ELR (cell line): ENCODE data around the gene MMP17.

Experiments used
- DNase-seq: peaks from one replicate; pipeline ENCODE4 v3.0.0-alpha.2; 2015; ENCODE audit warnings: low read depth

Gene MMP17

GRCh38 chr12:131850856-131851559 lies 22.8 kb downstream of the MMP17 start:
- DNase-seq, result peak; percentile 50

- no peak for DNase-seq
These were observed 23.8 kb downstream of the MMP17 start for GRCh38 chr12:131851741-131852550.

DNA sequence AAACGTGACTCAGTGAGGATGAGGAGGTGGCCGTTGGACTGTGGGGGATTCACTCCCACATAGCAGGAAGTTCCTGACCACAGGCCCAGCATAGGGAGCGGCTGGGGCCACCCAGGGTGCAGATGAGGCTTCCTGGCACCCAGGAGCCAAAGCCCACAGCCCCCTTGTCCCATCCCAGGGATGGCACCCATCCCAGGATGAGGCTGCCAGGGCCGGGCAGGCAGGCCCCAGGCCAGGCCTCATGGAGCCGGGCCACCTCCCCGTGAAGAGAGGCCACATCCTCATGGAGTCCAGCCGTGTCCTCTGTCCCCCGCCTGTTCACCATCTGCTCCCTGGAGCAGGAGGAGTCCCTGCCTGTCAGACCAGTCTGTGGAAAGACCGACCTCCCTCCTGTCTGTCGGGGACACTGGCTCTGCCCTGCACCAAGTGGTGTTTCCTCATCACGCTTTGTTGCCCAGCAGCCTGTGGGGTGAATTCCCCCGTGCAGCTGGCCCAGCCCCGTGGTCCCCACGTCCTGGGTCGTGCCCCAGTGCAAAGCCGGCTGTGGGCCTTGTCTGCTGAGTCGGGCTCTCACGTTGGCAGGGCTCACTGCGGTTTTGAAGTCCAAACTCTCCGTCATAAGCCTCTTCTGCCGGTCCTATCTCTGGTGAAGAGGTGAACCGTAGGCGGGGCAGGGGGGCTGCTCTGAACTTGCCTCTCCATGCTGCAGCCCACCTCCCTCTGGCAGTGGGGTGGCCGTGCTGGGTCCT lies 24.5 kb downstream of the MMP17 start:
- peak; percentile 81 for DNase-seq

DNA sequence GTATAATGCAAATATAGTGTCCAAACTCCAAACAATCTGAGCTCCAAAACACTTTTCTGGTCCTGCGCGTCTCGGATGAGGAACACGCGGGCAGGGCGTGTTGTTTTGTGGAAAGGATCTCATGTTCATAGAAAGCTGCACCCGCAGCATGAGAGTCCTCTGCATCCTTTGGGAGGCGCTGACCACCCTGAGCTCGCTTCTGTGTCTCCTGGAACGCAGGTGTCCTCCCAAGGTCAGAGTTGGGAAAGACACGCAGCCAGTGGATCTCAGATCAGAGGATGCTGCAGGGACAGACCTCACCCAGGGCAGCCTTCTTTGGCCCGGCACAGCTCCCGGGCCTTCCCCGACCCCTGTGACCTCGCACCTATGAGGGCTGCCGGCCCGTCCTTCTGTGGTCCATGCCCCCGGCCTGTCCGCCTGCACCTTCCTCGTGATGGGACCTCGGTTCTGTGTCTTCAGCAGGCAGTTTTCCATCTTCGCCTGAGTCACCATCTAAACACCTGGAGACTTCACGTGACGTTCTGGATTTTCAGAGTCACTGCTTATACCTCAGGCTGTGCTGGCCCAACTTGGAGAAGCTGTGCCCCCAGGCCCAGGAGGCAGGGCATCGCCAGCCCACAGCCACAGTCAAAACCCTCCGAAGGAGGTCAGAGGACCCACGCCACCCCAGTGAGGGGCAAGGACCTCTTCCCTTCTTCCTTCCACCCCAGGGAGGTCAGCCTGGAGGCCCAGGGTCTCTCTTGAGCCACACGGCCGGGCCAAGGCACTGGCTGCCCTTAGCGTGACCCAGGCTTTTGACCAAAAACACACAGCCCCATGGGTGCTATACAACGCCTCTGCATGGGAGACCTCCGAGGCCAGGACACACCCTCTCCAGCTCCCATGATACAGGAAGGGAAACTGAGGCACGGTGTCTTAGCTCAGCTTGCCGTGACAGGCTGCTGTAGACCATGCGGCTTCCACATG lies 25.9 kb downstream of the MMP17 start:
- no peak for DNase-seq

- no peak for DNase-seq
These were observed 26.8 kb downstream of the MMP17 start for GRCh38 chr12:131854861-131855476.

DNA sequence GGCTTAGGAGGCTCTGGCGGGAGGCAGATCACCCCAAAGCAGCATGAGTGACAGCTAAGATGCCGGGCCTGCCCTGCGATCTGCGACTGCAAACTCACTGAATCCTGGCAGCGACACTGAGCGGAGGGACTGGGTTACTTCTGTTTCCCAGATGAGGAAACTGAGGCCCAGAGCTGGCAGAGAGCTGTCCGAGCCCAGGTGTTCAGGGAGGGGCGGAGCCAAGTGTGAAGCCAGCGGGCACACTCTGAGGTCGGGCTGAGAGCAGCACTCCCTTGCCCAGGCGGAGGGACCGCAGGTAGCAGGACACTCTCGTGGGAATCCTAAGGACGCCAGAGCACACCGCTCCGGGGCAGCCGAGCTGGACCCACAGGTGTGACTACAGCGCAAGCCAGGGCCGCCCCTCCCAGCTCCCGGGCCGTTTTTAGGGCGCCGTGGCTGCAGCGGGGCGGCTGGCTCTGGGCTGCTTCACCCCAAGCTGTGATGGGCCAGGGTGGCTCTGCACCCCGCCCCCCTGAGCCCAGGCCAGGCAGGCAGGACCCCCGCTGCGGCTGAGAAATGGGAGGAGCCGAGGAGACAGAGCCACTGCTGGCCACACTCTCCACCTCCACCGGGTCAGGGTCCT lies 27.4 kb downstream of the MMP17 start:
- DNase-seq, result no peak

GRCh38 chr12:131856366-131857097 lies 28.3 kb downstream of the MMP17 start:
- no peak for DNase-seq

GRCh38 chr12:131857908-131858850 lies 30.0 kb downstream of the MMP17 start:
- DNase-seq, result no peak

- peak; percentile 90 for DNase-seq
These were observed 32.5 kb downstream of the MMP17 start for GRCh38 chr12:131860472-131861260.

DNA sequence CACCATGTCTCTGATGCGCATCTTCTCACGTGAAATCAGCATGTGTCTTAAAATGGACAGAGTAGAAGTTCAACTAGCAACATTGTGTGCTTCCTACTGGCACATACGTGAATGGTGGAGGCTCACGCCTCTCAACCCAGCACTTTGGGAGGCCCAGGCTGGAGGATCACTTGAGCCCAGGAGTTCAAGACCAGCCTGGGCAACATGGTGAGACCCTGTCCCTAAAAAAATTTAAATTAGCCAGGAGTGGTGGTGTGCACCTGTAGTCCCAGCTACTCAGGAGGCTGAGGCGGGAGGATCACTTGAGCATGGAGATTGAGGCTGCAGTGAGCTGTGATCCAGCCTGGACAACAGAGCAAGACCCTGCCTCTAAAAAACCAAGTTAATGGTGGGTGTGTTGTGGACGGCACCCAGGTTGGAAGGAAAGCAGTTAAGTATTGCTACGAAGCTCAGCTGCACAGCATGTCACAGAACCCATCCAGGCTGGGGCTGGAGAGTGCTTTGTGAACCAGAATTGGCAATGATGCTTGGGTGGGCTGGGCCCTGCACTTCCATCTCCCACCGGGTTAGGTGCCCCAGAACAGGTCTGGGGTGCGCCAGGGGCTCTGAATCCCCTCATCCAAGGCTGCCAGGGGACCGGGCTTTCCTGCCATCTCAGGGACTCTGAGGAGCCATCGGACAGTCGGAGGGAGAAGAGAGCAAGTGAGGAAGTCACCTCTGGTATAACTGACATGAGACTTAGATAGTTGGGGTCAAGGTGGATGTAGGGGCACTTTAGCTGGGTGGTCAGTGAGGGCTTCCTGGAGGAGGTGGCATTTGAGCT lies 33.3 kb downstream of the MMP17 start:
- no peak for DNase-seq

GRCh38 chr12:131862084-131862441 lies 33.9 kb downstream of the MMP17 start:
- no peak for DNase-seq

DNA sequence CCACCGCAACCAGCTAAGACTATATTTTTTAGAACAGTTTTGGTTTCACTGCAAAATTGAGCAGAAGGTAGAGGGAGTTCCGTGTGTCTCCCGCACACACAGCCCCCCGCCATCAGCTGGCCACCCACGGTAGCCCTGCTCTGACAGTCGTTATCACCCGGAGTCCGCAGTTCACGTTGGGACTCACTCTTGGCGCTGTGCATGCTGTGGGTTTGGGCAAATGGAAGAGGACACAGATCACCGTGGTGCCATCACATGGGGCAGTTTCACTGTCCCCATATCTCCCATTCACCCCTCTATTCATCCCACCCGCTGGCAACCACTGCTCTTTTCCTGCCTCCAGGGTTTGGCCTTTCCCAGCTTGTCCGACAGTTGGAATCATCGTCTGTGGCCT lies 34.4 kb downstream of the MMP17 start:
- no peak for DNase-seq

DNA sequence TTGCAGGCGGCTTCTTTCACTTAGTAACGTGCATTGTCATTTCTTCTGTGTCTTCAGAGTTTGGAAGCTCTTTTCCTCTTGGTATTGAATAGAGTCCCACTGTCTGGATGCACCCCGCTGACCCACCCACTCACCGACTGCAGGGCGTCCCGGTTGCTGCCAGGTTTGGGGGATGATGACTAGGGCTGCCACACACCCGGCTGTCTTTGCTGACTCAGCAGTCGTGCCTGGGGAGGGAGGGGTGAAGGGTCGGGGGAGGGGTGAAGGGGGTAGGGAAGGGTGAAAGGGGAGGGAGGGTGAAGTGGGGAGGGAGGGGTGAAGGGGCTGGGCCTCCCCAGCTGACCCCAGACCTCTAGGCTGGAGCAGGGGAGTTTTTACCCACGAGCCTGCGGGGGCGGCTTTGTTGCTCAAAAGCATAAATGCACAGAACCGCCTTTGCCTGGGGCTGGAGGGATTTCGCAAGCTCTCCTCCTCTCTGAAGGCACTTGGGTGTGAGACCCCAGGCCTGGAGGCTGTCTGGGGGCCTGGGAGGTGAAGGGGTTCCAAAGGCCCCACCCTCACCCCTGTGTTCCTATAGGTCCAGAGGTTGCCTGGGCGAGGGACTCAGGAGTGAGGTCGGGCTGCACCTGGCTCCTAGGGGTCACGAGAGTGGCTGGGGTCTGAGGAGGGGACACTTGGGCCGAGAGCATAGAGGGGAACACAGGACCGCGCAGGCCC lies 35.0 kb downstream of the MMP17 start:
- peak; percentile 24 for DNase-seq

GRCh38 chr12:131863711-131864396 lies 35.7 kb downstream of the MMP17 start:
- DNase-seq, result no peak

DNA sequence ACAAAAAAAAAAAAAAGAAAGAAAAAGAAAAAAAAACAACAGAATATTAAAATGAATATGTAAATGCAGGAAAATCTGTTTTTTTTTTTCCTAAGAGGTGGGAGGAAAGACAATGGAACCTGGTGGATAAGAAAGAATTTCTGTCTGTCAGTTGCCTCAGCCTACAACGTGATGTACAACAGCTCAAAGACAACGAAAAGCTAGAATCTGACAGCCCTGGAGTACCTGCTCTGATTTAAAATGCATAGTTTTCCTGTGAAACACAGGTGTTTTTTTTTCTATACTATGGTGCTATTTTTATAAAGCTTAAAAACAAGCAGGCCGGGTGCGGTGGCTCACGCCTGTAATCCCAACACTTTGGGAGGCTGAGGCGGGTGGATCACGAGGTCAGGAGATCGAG lies 36.3 kb downstream of the MMP17 start:
- DNase-seq, result no peak
